Uterus (tissue), 2 donors: ENCODE measurements around the gene KLHL18.

ENCODE experiments used
- CTCF ChIP-seq, 4 experiments: fragments of 200-600 bp in 2 of 4; fragments of 450-650 bp in 2 of 4; sonication (generic) in 2 of 4; IDR thresholded peaks; one replicate each; pipeline ENCODE4 v1.5.1; 2016 to 2019; ENCODE audit warnings: antibody characterized with exemption in 4 of 4, mild to moderate bottlenecking in 2 of 4, moderate library complexity in 1 of 4
- POLR2A ChIP-seq, 2 donors: fragments of 450-650 bp; IDR thresholded peaks; one replicate each; pipeline ENCODE4 v1.6.1; 2016; ENCODE audit warnings: antibody characterized with exemption in 2 of 2, mild to moderate bottlenecking in 1 of 2, moderate library complexity in 1 of 2

- TF ChIP-seq CTCF (IDR thresholded peaks at IDR 0.05) = no peak
- no peak for TF ChIP-seq POLR2A (IDR thresholded peaks at IDR 0.05)
Measured at GRCh38 chr3:47266709-47267489, 15.8 kb upstream of the KLHL18 start.
